ENCODE measurements around the gene SYNPO.

Gene SYNPO

GRCh38 chr5:150625164-150625535 is 15.3 kb upstream of the SYNPO start:
- H3K9me3 Mint-ChIP-seq = no peaks in the 10 kb centered on the region
- DNase-seq = no peak
- no peaks in the 10 kb centered on the region for H3K36me3 Mint-ChIP-seq
- H3K27ac Mint-ChIP-seq = no peak overlapping the region
- H3K4me3 Mint-ChIP-seq = no peak overlapping the region
- H3K27me3 Mint-ChIP-seq = peaks cover 63% of the 10 kb centered on the region
- peaks cover 10% of the 10 kb centered on the region for H3K4me1 Mint-ChIP-seq
- CTCF ChIA-PET = no interaction called here

GRCh38 chr5:150625831-150626746 is 14.4 kb upstream of the SYNPO start:
- CTCF ChIA-PET = interaction anchor here (1.3 kb wide), 1 partner anchor 18 kb away, joined by 3 read pairs; no protein-coding TSS in a partner anchor
- Mint-ChIP-seq H3K4me3 (no peak overlapping the region), H3K27ac (no peak overlapping the region), H3K36me3 (no peaks in the 10 kb centered on the region), H3K27me3 (peaks cover 61% of the 10 kb centered on the region), H3K9me3 (no peaks in the 10 kb centered on the region), H3K4me1 (peaks cover 10% of the 10 kb centered on the region)
- no peak for DNase-seq

- Mint-ChIP-seq H3K9me3 (no peaks in the 10 kb centered on the region), H3K36me3 (no peaks in the 10 kb centered on the region), H3K27me3 (peaks cover 53% of the 10 kb centered on the region), H3K4me3 (no peak overlapping the region), H3K27ac (no peak overlapping the region), H3K4me1 (peaks cover 10% of the 10 kb centered on the region)
- no peak for DNase-seq
- CTCF ChIA-PET = interaction anchor here (1.3 kb wide), 1 partner anchor 17 kb away, joined by 3 read pairs; no protein-coding TSS in a partner anchor
These were observed 13.6 kb upstream of the SYNPO start for GRCh38 chr5:150626853-150627276.

DNA sequence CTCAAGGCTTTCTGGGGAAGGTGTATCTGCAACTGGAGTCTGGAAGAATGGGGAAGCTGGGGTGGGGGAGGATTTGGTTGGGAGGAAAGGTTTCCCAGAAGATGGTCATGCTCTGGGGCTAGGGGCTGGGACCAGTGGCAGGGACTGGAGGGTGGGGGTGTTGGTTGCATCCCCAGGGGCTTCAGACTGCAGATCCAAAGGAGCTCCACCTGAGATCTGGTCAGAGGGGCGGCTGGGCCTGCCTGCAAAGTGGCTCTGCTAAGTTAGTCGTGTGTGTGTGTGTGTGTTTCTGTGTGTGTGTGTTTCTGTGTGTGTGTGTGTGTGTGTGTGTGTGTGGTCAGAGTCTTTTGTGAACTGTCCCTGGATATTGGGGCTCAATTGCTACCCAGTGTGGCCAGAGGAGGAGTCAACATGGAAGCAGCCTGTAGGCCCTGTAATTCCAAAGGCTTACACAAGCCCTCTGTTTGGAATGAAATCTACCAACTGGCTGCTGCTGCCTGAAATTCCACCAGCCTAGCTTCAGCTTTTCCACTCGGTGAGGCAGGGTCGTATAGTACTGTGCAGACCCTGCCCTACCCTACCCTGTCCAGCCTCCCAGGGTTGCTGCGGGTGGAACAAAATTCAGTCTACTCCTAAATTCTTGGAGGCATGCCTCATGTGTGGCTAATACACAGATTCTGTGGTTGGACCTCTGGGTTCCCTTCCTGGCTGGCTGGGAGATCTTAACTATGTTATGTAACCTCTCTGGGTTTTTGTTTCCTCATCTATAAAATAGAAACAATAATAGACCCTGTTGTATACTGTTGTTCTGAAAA is 12.5 kb upstream of the SYNPO start:
- peaks cover 10% of the 10 kb centered on the region for H3K4me1 Mint-ChIP-seq
- CTCF ChIA-PET = interaction anchor here (1.3 kb wide), 1 partner anchor 16 kb away, joined by 3 read pairs; no protein-coding TSS in a partner anchor
- no peaks in the 10 kb centered on the region for H3K36me3 Mint-ChIP-seq
- H3K27me3 Mint-ChIP-seq = peaks cover 47% of the 10 kb centered on the region
- H3K4me3 Mint-ChIP-seq = no peak overlapping the region
- H3K9me3 Mint-ChIP-seq = no peaks in the 10 kb centered on the region
- no peak for DNase-seq
- no peak overlapping the region for H3K27ac Mint-ChIP-seq

DNA sequence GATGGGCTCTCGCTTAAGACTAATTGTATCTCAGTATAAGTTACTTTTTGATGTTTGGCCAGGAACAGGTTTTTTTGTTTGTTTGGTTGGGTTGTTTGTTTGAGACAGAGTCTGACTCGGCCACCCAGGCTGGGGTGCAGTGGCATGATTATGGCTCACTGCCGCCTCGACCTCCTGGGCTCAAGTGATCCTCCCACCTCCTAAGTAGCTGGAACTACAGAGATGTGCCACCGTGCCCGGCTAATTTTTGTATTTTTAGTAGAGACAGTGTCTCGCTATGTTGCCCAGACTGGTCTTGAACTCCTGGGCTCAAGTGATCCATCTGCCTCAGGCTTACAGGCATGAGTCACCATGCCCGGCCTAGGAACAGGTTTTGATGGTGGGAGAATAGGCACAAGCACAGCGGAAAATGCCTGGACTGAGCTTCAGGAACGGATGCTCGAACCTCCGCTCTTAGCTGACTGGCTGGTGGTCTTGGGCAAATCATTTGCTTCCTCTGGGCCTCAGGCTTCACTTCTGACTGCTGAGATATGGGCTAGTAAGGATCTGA is 11.4 kb upstream of the SYNPO start:
- Mint-ChIP-seq H3K27ac (no peak overlapping the region), H3K4me3 (no peak overlapping the region), H3K9me3 (no peaks in the 10 kb centered on the region), H3K27me3 (peaks cover 36% of the 10 kb centered on the region), H3K36me3 (no peaks in the 10 kb centered on the region), H3K4me1 (peaks cover 4% of the 10 kb centered on the region)
- DNase-seq = no peak
- CTCF ChIA-PET = interaction anchor here (0.8 kb wide), 1 partner anchor 9 kb away, joined by 4 read pairs; no protein-coding TSS in a partner anchor

GRCh38 chr5:150630016-150630415 is 10.4 kb upstream of the SYNPO start:
- no peaks in the 10 kb centered on the region for H3K9me3 Mint-ChIP-seq
- H3K36me3 Mint-ChIP-seq = no peaks in the 10 kb centered on the region
- H3K4me1 Mint-ChIP-seq = no peaks in the 10 kb centered on the region
- DNase-seq = no peak
- H3K4me3 Mint-ChIP-seq = no peak overlapping the region
- H3K27ac Mint-ChIP-seq = no peak overlapping the region
- peaks cover 35% of the 10 kb centered on the region for H3K27me3 Mint-ChIP-seq
- CTCF ChIA-PET = no interaction called here

GRCh38 chr5:150630461-150631325 is 9.8 kb upstream of the SYNPO start:
- Mint-ChIP-seq H3K27me3 (peaks cover 29% of the 10 kb centered on the region), H3K4me1 (no peaks in the 10 kb centered on the region), H3K27ac (no peak overlapping the region), H3K4me3 (no peak overlapping the region), H3K9me3 (no peaks in the 10 kb centered on the region), H3K36me3 (no peaks in the 10 kb centered on the region)
- CTCF ChIA-PET = no interaction called here
- DNase-seq = no peak

DNA sequence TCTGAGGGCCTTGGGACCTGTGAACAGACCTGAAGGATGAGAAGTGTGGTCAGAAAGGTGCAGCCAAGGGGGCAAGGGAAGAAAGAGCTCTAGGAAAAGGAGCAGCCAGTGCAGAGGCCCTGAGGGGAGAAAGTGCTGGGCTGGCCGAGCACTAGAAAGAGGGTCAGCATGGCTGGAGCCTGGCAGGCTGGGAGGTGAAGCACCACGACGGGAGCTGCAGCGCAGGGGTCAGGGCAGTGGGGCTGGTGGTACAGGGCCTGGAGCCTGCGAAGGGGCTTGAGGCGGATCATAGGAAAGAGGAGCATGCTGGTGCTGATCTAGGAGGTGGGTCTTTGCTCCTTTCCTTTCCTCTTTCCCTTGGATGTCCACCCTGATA is 9.1 kb upstream of the SYNPO start:
- Mint-ChIP-seq H3K27ac (no peak overlapping the region), H3K36me3 (no peaks in the 10 kb centered on the region), H3K4me1 (no peaks in the 10 kb centered on the region), H3K27me3 (peaks cover 24% of the 10 kb centered on the region), H3K9me3 (no peaks in the 10 kb centered on the region), H3K4me3 (no peak overlapping the region)
- DNase-seq = no peak
- CTCF ChIA-PET = no interaction called here

- Mint-ChIP-seq H3K27me3 (peaks cover 26% of the 10 kb centered on the region), H3K36me3 (no peaks in the 10 kb centered on the region), H3K4me1 (no peaks in the 10 kb centered on the region), H3K4me3 (no peak overlapping the region), H3K9me3 (no peaks in the 10 kb centered on the region), H3K27ac (no peak overlapping the region)
- no peak for DNase-seq
- CTCF ChIA-PET = interaction anchor here (0.7 kb wide), 1 partner anchor 10 kb away, joined by 3 read pairs; no protein-coding TSS in a partner anchor
These were observed 7.9 kb upstream of the SYNPO start for GRCh38 chr5:150632305-150633160.

DNA sequence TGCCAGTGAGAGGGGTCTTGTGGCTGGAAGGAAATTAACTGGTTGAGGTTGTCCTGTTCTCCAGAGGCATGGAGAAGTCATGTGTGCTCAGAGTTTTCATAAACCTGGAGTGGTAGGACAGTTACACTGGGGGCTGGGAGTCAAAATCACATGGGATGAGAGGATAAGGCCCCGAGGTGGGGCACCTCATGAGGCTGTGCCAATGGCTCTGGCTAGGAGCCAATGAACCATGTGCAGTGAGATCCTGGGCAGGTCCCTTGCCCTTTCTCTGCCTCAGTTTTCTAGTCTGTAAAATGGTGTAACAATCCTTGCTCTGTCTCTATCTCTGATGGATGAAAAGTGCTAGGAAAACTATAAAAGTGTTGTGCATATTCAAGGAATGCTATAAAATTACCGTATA is 7.0 kb upstream of the SYNPO start:
- peaks cover 29% of the 10 kb centered on the region for H3K27me3 Mint-ChIP-seq
- H3K4me3 Mint-ChIP-seq = no peak overlapping the region
- CTCF ChIA-PET = interaction anchor here (0.7 kb wide), 1 partner anchor 9 kb away, joined by 3 read pairs; no protein-coding TSS in a partner anchor
- no peaks in the 10 kb centered on the region for H3K4me1 Mint-ChIP-seq
- H3K27ac Mint-ChIP-seq = no peak overlapping the region
- H3K36me3 Mint-ChIP-seq = no peaks in the 10 kb centered on the region
- no peak for DNase-seq
- H3K9me3 Mint-ChIP-seq = no peaks in the 10 kb centered on the region

- Mint-ChIP-seq H3K9me3 (no peaks in the 10 kb centered on the region), H3K36me3 (no peaks in the 10 kb centered on the region), H3K27me3 (peaks cover 50% of the 10 kb centered on the region), H3K27ac (no peak overlapping the region), H3K4me1 (no peaks in the 10 kb centered on the region), H3K4me3 (no peak overlapping the region)
- DNase-seq = no peak
- CTCF ChIA-PET = no interaction called here
These were observed 3.8 kb upstream of the SYNPO start for GRCh38 chr5:150636391-150637244.
